HEK293 (cell line): ENCODE measurements around the gene NDUFB10.

Source experiments
- CTCF ChIA-PET: fragments of 350-600 bp; formaldehyde crosslinking; extraction: SDS; loops from one replicate; lab custom pipeline; 2021; ENCODE audit warnings: antibody characterized with exemption; lab: Yijun Ruan, JAX
- POLR2A ChIA-PET: fragments of 300-600 bp; formaldehyde crosslinking; extraction: SDS; loops from one replicate; lab custom pipeline; 2020; ENCODE audit warnings: antibody characterized with exemption, inconsistent platforms; lab: Yijun Ruan, JAX
- H3K27ac ChIP-seq: fragments of 200-500 bp; sonication (Bioruptor generic); 2 replicates; pipeline ENCODE4 v1.5.1; 2014; ENCODE audit warnings: low read depth, low read length, control low read depth, inconsistent platforms; ENCODE audit errors: extremely low read depth
- H3K36me3 ChIP-seq, 2 experiments: fragments of 200-500 bp in 1 of 2; sonication (Bioruptor generic) in 1 of 2; 1 replicate in 1 of 2; 2 replicates in 1 of 2; pipeline ENCODE4 v1.5.1; 2014 to 2017; ENCODE audit warnings: inconsistent platforms in 2 of 2, low read length in 2 of 2; ENCODE audit not compliant: control insufficient read depth in 2 of 2, insufficient read depth in 1 of 2
- H3K4me1 ChIP-seq: fragments of 200-500 bp; sonication (Bioruptor generic); 2 replicates; pipeline ENCODE4 v1.5.1; 2014; ENCODE audit warnings: mild to moderate bottlenecking, low read length, inconsistent platforms; ENCODE audit not compliant: control insufficient read depth, insufficient read depth
- H3K4me3 ChIP-seq: 2 replicates; pipeline ENCODE4 v1.5.1; 2011; ENCODE audit warnings: low read depth, mild to moderate bottlenecking, control low read depth, low read length, moderate library complexity
- H3K9me3 ChIP-seq: fragments of 200-500 bp; sonication (Bioruptor generic); 2 replicates; pipeline ENCODE4 v1.5.1; 2014; ENCODE audit warnings: low read depth, low read length, inconsistent platforms; ENCODE audit not compliant: control insufficient read depth, insufficient read depth
- GLIS2 ChIP-seq: fragments of 450-650 bp; formaldehyde crosslinking; IDR thresholded peaks from 2 replicates; pipeline ENCODE4 v1.5.1; 2016; ENCODE audit warnings: missing biosample characterization, missing genetic modification characterization
- KLF8 ChIP-seq: fragments of 450-650 bp; formaldehyde crosslinking; IDR thresholded peaks from 2 replicates; pipeline ENCODE4 v1.5.1; 2016; ENCODE audit warnings: missing biosample characterization, missing genetic modification characterization
- SETDB1 ChIP-seq: IDR thresholded peaks from one replicate; pipeline ENCODE4 v1.6.1; 2017; ENCODE audit warnings: mild to moderate bottlenecking, low read length, moderate library complexity, mixed read lengths; ENCODE audit not compliant: insufficient read length
- SP3 ChIP-seq: fragments of 450-650 bp; formaldehyde crosslinking; IDR thresholded peaks from 2 replicates; pipeline ENCODE4 v1.5.1; 2016; ENCODE audit warnings: missing biosample characterization, missing genetic modification characterization
- YY2 ChIP-seq: fragments of 450-650 bp; formaldehyde crosslinking; IDR thresholded peaks from 2 replicates; pipeline ENCODE4 v1.5.1; 2016; ENCODE audit warnings: missing biosample characterization, missing genetic modification characterization
- ZFP41 ChIP-seq: fragments of 450-650 bp; formaldehyde crosslinking; IDR thresholded peaks from 2 replicates; pipeline ENCODE4 v1.5.1; 2016; ENCODE audit warnings: missing biosample characterization, missing genetic modification characterization, borderline replicate concordance
- ZNF10 ChIP-seq: fragments of 450-650 bp; formaldehyde crosslinking; IDR thresholded peaks from 2 replicates; pipeline ENCODE4 v1.5.1; 2017; ENCODE audit warnings: missing biosample characterization, missing genetic modification characterization
- ZNF112 ChIP-seq: fragments of 450-650 bp; formaldehyde crosslinking; IDR thresholded peaks from 2 replicates; pipeline ENCODE4 v1.5.0; 2017; ENCODE audit warnings: missing biosample characterization, missing genetic modification characterization
- ZNF133 ChIP-seq: fragments of 450-650 bp; formaldehyde crosslinking; IDR thresholded peaks from 2 replicates; pipeline ENCODE4 v1.5.1; 2016; ENCODE audit warnings: missing biosample characterization, missing genetic modification characterization
- ZNF23 ChIP-seq: fragments of 450-650 bp; formaldehyde crosslinking; IDR thresholded peaks from 2 replicates; pipeline ENCODE4 v1.5.1; 2016; ENCODE audit warnings: missing biosample characterization, missing genetic modification characterization, borderline replicate concordance
- ZNF292 ChIP-seq: fragments of 450-650 bp; formaldehyde crosslinking; IDR thresholded peaks from 2 replicates; pipeline ENCODE4 v1.5.1; 2016; ENCODE audit warnings: low read depth, missing biosample characterization, missing genetic modification characterization, borderline replicate concordance
- ZNF560 ChIP-seq: fragments of 450-650 bp; formaldehyde crosslinking; IDR thresholded peaks from 2 replicates; pipeline ENCODE4 v1.5.1; 2017; ENCODE audit warnings: missing biosample characterization, missing genetic modification characterization, borderline replicate concordance
- ZNF624 ChIP-seq: fragments of 450-650 bp; formaldehyde crosslinking; IDR thresholded peaks from 2 replicates; pipeline ENCODE4 v1.5.1; 2017; ENCODE audit warnings: missing biosample characterization, missing genetic modification characterization
- ZNF626 ChIP-seq: fragments of 450-650 bp; sonication (Bioruptor Pico); formaldehyde crosslinking; IDR thresholded peaks from 2 replicates; pipeline ENCODE4 v1.5.1; 2018; ENCODE audit warnings: missing biosample characterization, missing genetic modification characterization, inconsistent platforms
- ZNF629 ChIP-seq: fragments of 450-650 bp; formaldehyde crosslinking; IDR thresholded peaks from 2 replicates; pipeline ENCODE4 v1.5.1; 2017; ENCODE audit warnings: missing biosample characterization, missing genetic modification characterization
- ZNF670 ChIP-seq: fragments of 450-650 bp; formaldehyde crosslinking; IDR thresholded peaks from 2 replicates; pipeline ENCODE4 v1.5.1; 2016; ENCODE audit warnings: missing biosample characterization, missing genetic modification characterization, low read depth
- ZNF777 ChIP-seq: fragments of 450-650 bp; formaldehyde crosslinking; IDR thresholded peaks from 2 replicates; pipeline ENCODE4 v1.5.1; 2017; ENCODE audit warnings: missing biosample characterization, missing genetic modification characterization, borderline replicate concordance
- TF ChIP-seq, protein P1 (sequence below): fragments of 450-650 bp; formaldehyde crosslinking; IDR thresholded peaks from 2 replicates; pipeline ENCODE4 v1.5.1; 2016; ENCODE audit warnings: missing biosample characterization, missing genetic modification characterization
- TF ChIP-seq, protein P2 (sequence below): fragments of 450-650 bp; formaldehyde crosslinking; IDR thresholded peaks from 2 replicates; pipeline ENCODE4 v1.5.1; 2016; ENCODE audit warnings: missing biosample characterization, missing genetic modification characterization
- TF ChIP-seq, protein P3 (sequence below): fragments of 450-650 bp; formaldehyde crosslinking; IDR thresholded peaks from 2 replicates; pipeline ENCODE4 v1.5.1; 2016; ENCODE audit warnings: missing biosample characterization, missing genetic modification characterization
- TF ChIP-seq, protein P4 (sequence below): sonication (generic); formaldehyde crosslinking; IDR thresholded peaks from 2 replicates; pipeline ENCODE4 v1.8.1; 2022; ENCODE audit warnings: mild to moderate bottlenecking, moderate library complexity, missing genetic modification reagents

NDUFB10 gene

DNA sequence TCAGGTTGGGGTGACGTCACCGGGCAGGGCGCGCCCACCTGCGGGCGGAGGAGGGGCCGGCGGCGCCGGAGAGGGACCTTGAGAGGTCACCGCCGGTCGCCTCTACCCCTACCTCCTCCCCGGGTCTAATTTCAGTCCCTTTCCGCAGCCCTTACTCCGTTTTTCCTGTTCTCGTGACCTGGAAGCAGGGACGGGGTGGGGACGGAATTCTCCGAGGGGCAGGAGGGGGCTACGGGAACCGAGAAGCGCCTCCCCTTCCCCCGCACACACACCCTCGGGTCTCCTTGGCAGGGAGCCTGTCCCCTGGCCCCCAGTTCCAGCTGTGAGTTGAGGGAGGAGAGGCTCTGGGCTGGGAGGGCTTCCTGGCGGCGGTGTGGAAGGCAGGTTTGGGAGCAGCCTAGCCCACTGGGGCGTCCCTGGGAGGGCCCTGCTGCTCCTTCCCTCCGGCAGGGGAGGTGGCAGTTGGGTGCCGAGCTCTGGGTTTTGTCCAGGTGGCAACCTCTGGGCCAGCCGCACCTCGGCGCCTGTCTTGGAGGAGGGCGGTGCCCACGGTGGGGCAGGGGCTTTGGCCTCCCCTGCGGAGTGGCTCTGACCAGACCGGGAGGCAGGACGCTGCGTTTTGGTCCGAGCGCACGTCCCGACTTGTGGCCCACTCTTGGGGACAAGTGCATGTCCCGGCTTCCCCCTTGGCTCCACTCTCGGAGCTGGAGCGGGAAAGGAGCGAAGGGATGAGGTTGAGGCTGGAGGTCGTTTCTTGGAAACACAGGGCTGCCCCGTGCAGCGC lies 31.2 kb downstream of the NDUFB10 start (continued):
- TF ChIP-seq ZNF624 (tag by site-specific recombination) (no peak), ZNF670 (tag by site-specific recombination) (no peak), KLF8 (peak; percentile 46; the same call in 1 of the 2 replicates), GLIS2 (tag by site-specific recombination) (peak; percentile 74), ZNF629 (tag by site-specific recombination) (peak; percentile 75), ZFP41 (tag by site-specific recombination) (no peak), ZNF560 (no peak), ZNF626 (tag by site-specific recombination) (no peak), ZNF10 (tag by site-specific recombination) (no peak), ZNF133 (tag by site-specific recombination) (no peak), YY2 (no peak), ZNF292 (no peak)
- TF ChIP-seq, protein P1, sequence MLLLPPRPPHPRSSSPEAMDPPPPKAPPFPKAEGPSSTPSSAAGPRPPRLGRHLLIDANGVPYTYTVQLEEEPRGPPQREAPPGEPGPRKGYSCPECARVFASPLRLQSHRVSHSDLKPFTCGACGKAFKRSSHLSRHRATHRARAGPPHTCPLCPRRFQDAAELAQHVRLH (tag by site-specific recombination), result peak; percentile 25; the same call in 1 of the 2 replicates
- TF ChIP-seq, protein P2, sequence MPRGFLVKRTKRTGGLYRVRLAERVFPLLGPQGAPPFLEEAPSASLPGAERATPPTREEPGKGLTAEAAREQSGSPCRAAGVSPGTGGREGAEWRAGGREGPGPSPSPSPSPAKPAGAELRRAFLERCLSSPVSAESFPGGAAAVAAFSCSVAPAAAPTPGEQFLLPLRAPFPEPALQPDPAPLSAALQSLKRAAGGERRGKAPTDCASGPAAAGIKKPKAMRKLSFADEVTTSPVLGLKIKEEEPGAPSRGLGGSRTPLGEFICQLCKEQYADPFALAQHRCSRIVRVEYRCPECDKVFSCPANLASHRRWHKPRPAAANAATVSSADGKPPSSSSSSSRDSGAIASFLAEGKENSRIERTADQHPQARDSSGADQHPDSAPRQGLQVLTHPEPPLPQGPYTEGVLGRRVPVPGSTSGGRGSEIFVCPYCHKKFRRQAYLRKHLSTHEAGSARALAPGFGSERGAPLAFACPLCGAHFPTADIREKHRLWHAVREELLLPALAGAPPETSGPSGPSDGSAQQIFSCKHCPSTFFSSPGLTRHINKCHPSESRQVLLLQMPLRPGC, result 0 out of 2 replicates have a peak, but pooled peaks have one; percentile 40
- TF ChIP-seq, protein P3, sequence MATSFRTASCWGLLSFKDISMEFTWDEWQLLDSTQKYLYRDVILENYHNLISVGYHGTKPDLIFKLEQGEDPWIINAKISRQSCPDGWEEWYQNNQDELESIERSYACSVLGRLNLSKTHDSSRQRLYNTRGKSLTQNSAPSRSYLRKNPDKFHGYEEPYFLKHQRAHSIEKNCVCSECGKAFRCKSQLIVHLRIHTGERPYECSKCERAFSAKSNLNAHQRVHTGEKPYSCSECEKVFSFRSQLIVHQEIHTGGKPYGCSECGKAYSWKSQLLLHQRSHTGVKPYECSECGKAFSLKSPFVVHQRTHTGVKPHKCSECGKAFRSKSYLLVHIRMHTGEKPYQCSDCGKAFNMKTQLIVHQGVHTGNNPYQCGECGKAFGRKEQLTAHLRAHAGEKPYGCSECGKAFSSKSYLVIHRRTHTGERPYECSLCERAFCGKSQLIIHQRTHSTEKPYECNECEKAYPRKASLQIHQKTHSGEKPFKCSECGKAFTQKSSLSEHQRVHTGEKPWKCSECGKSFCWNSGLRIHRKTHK (tag by site-specific recombination), result no peak
- TF ChIP-seq, protein P4, sequence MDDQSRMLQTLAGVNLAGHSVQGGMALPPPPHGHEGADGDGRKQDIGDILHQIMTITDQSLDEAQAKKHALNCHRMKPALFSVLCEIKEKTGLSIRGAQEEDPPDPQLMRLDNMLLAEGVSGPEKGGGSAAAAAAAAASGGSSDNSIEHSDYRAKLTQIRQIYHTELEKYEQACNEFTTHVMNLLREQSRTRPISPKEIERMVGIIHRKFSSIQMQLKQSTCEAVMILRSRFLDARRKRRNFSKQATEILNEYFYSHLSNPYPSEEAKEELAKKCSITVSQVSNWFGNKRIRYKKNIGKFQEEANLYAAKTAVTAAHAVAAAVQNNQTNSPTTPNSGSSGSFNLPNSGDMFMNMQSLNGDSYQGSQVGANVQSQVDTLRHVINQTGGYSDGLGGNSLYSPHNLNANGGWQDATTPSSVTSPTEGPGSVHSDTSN (CRISPR knock-in tag), result 0 out of 2 replicates have a peak, but pooled peaks have one; percentile 43
- TF ChIP-seq, all 188 proteins: peak for 38

DNA sequence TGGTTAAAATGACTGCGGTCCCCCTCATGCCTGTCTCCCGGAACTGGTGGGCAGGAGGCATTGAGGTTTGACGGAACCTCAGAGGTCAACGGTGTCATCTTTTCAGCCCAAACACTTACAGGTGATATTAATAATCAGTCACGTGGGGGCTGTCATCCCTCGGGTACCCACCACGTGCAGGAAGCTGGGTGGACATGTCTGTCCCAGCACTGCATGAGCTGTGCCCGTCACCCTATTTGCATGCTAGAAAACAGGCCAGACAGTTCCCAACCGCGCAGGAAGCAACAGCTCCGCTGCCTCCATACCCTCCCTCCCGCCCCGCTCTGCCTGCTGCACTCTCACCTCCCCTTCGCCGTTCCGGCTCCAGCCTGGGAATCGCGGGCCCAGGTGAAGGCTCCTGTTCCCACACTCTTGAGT lies 31.8 kb downstream of the NDUFB10 start:
- POLR2A ChIA-PET, result interaction anchor here (0.8 to 1.7 kb wide), 3 partner anchors 9 to 162 kb away, joined by 3 to 6 read pairs (median 4); partner anchors contain the start of gene RPS2
- H3K9me3 ChIP-seq, result no peaks in the 10 kb centered on the region
- peaks cover 3% of the 10 kb centered on the region for H3K4me1 ChIP-seq
- no peak overlapping the region for H3K27ac ChIP-seq
- no peak for TF ChIP-seq ZNF112 (tag by site-specific recombination)
- TF ChIP-seq SETDB1, result no peak
- no peak for TF ChIP-seq ZNF23
- no peak for TF ChIP-seq SP3 (tag by site-specific recombination)
- no peak for TF ChIP-seq ZNF626 (tag by site-specific recombination)
- no peak for TF ChIP-seq ZNF777 (tag by site-specific recombination)
- TF ChIP-seq ZNF670 (tag by site-specific recombination), result no peak
- H3K4me3 ChIP-seq, result no peak overlapping the region
- H3K36me3 ChIP-seq, result peaks cover 0 to 12% of the 10 kb centered on the region in 2 experiments; a peak in 1 of 3 replicates
- CTCF ChIA-PET, result interaction anchor here (1.6 kb wide), 1 partner anchor 13 kb away, joined by 8 read pairs; no protein-coding TSS in a partner anchor
